ENCODE data around the gene ATF5.

DNA sequence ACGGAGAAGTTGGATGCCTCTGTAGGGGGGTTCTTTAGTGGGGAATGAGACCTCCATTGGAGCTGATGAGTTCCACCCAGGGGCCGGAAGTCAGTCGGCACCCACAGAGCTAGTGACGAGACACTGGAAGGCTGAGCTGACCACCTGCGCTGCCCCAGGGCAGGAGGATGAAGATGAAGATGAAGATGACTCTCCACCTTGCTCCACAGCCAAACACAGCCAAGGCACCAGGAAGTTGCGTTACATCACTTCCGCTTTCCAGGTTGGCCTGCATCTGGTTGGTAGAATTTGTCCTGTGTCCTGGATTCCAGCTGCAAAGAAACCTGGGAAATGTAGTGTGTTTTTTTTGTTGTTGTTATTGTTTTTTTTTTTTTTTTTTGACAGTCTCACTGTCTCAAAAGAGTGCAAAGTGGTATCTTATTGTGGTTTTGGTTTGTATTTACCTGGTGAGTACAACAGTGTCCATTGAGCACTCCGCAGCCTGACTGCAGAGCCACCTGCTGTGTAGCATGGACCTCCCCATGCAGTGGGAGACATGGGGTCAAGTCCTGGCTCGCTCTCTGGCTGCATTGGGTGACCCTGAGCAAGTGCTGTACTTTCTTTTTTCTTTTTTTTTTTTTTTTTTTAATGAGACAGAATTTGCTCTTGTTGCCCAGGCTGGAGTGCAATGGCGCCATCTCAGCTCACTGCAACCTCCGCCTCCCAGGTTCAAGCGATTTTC is 49.6 kb upstream of the ATF5 start:
- TF ChIP-seq GABPA (IDR thresholded peaks at IDR 0.05; ENCODE audit: borderline replicate concordance, insufficient read depth, low read length) (no peak), POLR2AphosphoS5 (IDR thresholded peaks at IDR 0.05; ENCODE audit: low read depth, low read length) (no peak), EP300 (IDR thresholded peaks at IDR 0.05; ENCODE audit: borderline replicate concordance in 1 of 2, low read depth in 2 of 2, low read length in 2 of 2) (no peak), YY1 (IDR thresholded peaks at IDR 0.05; ENCODE audit: low read depth, low read length) (no peak), CHD2 (IDR thresholded peaks at IDR 0.05; ENCODE audit: low read length) (no peak), RFX5 (IDR thresholded peaks at IDR 0.05; ENCODE audit: borderline replicate concordance, low read depth, low read length) (no peak), RNF2 (IDR thresholded peaks at IDR 0.05; ENCODE audit: borderline replicate concordance, low read depth, low read length, missing control alignments, poor library complexity, severe bottlenecking) (no peak), SIN3A (conservative IDR thresholded peaks at IDR 0.05 in 1 of 2, IDR thresholded peaks at IDR 0.05 in 1 of 2; ENCODE audit: low read depth in 1 of 2, low read length in 2 of 2) (no peak), TAF7 (optimal IDR thresholded peaks at IDR 0.05; ENCODE audit: borderline replicate concordance, low read depth, low read length) (no peak), SIRT6 (IDR thresholded peaks at IDR 0.05; ENCODE audit: low read length) (no peak), EZH2 (IDR thresholded peaks at IDR 0.05; ENCODE audit: low read depth, low read length, severe bottlenecking) (no peak), CEBPB (IDR thresholded peaks at IDR 0.05; ENCODE audit: low read depth, low read length) (no peak)
- TF ChIP-seq, protein P1, sequence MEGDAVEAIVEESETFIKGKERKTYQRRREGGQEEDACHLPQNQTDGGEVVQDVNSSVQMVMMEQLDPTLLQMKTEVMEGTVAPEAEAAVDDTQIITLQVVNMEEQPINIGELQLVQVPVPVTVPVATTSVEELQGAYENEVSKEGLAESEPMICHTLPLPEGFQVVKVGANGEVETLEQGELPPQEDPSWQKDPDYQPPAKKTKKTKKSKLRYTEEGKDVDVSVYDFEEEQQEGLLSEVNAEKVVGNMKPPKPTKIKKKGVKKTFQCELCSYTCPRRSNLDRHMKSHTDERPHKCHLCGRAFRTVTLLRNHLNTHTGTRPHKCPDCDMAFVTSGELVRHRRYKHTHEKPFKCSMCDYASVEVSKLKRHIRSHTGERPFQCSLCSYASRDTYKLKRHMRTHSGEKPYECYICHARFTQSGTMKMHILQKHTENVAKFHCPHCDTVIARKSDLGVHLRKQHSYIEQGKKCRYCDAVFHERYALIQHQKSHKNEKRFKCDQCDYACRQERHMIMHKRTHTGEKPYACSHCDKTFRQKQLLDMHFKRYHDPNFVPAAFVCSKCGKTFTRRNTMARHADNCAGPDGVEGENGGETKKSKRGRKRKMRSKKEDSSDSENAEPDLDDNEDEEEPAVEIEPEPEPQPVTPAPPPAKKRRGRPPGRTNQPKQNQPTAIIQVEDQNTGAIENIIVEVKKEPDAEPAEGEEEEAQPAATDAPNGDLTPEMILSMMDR (IDR thresholded peaks at IDR 0.05; ENCODE audit: control extremely low read depth in 1 of 3, insufficient read depth in 1 of 3, low read depth in 1 of 3, low read length in 3 of 3): no peak

Measured in H1 (cell line).